Stomach (tissue), 9 donors: ENCODE results near the gene PIK3R4. TPM values are rescaled to one million over a fixed set of nuclear protein-coding genes. Genes with fewer than 3 reads are reported as not detected.

Source experiments
- DNase-seq, 2 donors: peaks; one replicate each; pipeline versions ENCODE4 v3.0.0 to v3.0.0-alpha.2; 2013 to 2019
- H3K27ac ChIP-seq, 5 donors: fragments of 200-600 bp in 4 of 5; sonication (generic) in 4 of 5; one replicate each; pipeline ENCODE4 v1.5.1; 2013 to 2019; ENCODE audit warnings: mild to moderate bottlenecking in 1 of 5, moderate library complexity in 1 of 5
- H3K27me3 ChIP-seq, 3 donors: fragments of 200-600 bp; sonication (generic); one replicate each; pipeline ENCODE4 v1.5.1; 2017 to 2019; ENCODE audit warnings: mixed run types in 1 of 3
- H3K36me3 ChIP-seq, 4 donors: fragments of 200-600 bp; sonication (generic); 1 replicate in 3 of 4; 2 replicates in 1 of 4; pipeline ENCODE4 v1.5.1; 2016 to 2019
- H3K4me1 ChIP-seq, 4 donors: fragments of 200-600 bp; sonication (generic); one replicate each; pipeline ENCODE4 v1.5.1; 2016 to 2019
- H3K4me3 ChIP-seq, 4 donors: fragments of 200-600 bp; sonication (generic) in 3 of 4; one replicate each; pipeline ENCODE4 v1.5.1; 2016 to 2019; ENCODE audit warnings: mild to moderate bottlenecking in 1 of 4
- H3K9me3 ChIP-seq, 4 donors: fragments of 200-600 bp; sonication (generic); one replicate each; pipeline ENCODE4 v1.5.1; 2016 to 2019
- EP300 ChIP-seq: sonication (generic); formaldehyde crosslinking; IDR thresholded peaks from one replicate; pipeline ENCODE4 v1.6.1; 2017; ENCODE audit warnings: antibody characterized with exemption
- POLR2A ChIP-seq, 4 donors: fragments of 450-650 bp; IDR thresholded peaks; one replicate each; pipeline ENCODE4 v1.6.1; 2016; ENCODE audit warnings: antibody characterized with exemption in 4 of 4, control low read depth in 2 of 4, mild to moderate bottlenecking in 1 of 4, moderate library complexity in 1 of 4
- POLR2AphosphoS5 ChIP-seq, 3 donors: sonication (generic); formaldehyde crosslinking; IDR thresholded peaks; one replicate each; pipeline ENCODE4 v1.6.1; 2016; ENCODE audit warnings: antibody characterized with exemption in 3 of 3
- WGBS, 5 donors: extraction: QIAGEN DNeasy Blood & Tissue Kit in 3 of 5; methylation state at CpG; one replicate each; pipeline versions ENCODE4 v1.1.5 to v1.1.7; 2013 to 2018; 5-methylcytosine and 5-hydroxymethylcytosine counted together
- intact Hi-C: fragments of 100-400 bp; cut with DNase I; formaldehyde crosslinking; loops from one replicate; pipeline ENCODE4 v1.15.1; 2023; ENCODE audit warnings: low total_unique reads
- polyA plus RNA-seq, 3 donors: library from polyadenylated mRNA; stranded (reverse); fragments of 200-250 nt; gene quantifications; one replicate each; pipeline ENCODE4 v1.2.3, GENCODE V29; 2013
- total RNA-seq, 5 donors: library from RNA; depleted of rRNA; stranded (reverse); fragments of >200 nt; gene quantifications; one replicate each; pipeline versions ENCODE4 v1.1.0 to v1.2.3, GENCODE V29; 2014 to 2016
- TF ChIP-seq, protein P1 (sequence below), 7 experiments: fragments of 450-650 bp in 4 of 7; fragments of 200-600 bp in 3 of 7; sonication (generic) in 3 of 7; IDR thresholded peaks; one replicate each; pipeline ENCODE4 v1.5.1; 2016 to 2019; ENCODE audit warnings: antibody characterized with exemption in 7 of 7, control low read depth in 2 of 7, mild to moderate bottlenecking in 1 of 7
- donor health status: healthy with polysubstance abuse.
- donor health status: Bipolar disorder and iron deficiency.
- donor health status: healthy.

The PIK3R4 gene
- total and polyA plus RNA-seq, 8 donors: 6.4 to 45.5 (median 19.7) TPM

DNA sequence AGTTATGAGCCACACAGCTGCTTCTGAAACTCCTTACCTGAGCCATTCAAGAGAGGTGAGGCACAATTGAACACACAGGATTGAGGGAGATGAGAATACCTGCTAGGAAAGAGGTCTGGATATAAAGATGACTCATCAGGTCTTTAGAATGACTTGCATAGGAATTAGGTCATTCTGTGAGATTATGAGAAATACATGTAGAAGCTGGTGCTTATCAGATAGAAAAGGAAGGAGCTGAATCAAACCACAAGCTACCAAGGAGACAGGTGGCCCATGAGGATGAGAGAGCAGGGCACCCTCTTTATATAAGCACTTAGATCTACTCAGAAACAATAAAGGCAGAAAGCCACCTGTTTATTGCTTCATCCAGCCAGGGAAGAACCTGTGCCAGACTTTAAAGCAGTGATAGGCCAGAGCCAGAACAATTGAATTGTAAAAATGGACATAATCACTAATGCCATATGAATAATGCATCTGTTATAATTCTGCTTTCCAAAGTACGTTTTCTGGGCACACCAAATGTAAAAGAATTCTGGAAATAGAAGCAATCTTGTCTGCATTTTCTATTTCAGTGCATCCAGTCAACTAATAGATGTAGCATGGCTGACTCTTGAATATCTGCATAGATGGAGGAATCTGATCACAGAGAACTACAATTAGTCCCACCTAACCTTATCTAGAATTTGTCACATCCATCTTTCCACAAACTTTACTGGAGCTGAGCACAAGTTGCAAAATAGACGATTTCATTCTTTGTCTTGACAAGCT lies 74.9 kb downstream of the PIK3R4 start:
- intact Hi-C loops: no loop called here
- H3K27ac ChIP-seq: no peak overlapping the region
- H3K4me3 ChIP-seq: no peak overlapping the region
- H3K27me3 ChIP-seq: no peaks in the 10 kb centered on the region
- no peak for DNase-seq
- no peaks in the 10 kb centered on the region for H3K9me3 ChIP-seq
- H3K36me3 ChIP-seq: peaks cover 0 to 55% (median 47%) of the 10 kb centered on the region in 4 donors
- TF ChIP-seq, protein P1, sequence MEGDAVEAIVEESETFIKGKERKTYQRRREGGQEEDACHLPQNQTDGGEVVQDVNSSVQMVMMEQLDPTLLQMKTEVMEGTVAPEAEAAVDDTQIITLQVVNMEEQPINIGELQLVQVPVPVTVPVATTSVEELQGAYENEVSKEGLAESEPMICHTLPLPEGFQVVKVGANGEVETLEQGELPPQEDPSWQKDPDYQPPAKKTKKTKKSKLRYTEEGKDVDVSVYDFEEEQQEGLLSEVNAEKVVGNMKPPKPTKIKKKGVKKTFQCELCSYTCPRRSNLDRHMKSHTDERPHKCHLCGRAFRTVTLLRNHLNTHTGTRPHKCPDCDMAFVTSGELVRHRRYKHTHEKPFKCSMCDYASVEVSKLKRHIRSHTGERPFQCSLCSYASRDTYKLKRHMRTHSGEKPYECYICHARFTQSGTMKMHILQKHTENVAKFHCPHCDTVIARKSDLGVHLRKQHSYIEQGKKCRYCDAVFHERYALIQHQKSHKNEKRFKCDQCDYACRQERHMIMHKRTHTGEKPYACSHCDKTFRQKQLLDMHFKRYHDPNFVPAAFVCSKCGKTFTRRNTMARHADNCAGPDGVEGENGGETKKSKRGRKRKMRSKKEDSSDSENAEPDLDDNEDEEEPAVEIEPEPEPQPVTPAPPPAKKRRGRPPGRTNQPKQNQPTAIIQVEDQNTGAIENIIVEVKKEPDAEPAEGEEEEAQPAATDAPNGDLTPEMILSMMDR (IDR thresholded peaks at IDR 0.05): no peak
- TF ChIP-seq POLR2A (IDR thresholded peaks at IDR 0.05): no peak
- TF ChIP-seq POLR2AphosphoS5 (IDR thresholded peaks at IDR 0.05): no peak
- TF ChIP-seq EP300: no peak
- WGBS, 5 donors: 80 to 92% (median 81%) methylated on average over 2 of the region's 2 CpGs
- H3K4me1 ChIP-seq: no peaks in the 10 kb centered on the region

DNA sequence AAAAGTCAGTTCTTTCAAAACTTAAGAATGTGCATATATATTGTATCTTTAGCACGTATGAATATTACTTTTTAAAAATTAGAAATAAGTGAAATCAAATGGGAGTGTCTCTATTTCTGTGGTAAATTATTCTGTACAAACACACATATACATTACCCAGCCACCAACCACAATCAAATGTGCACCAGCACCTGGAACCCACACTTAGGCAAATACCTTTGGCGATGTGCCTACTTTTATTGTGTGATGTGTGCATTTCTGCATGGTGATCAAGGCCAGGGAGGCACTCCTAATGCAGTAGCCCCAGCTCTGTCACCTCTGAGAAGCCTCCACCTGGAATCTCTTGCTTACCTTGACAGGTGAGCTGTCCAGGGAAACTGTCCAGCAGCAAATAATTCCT lies 76.9 kb downstream of the PIK3R4 start:
- H3K4me3 ChIP-seq: no peak overlapping the region
- intact Hi-C loops: no loop called here
- WGBS, 5 donors: 89 to 97% (median 94%) methylated on average over 2 of the region's 2 CpGs
- TF ChIP-seq, protein P1 (IDR thresholded peaks at IDR 0.05): no peak
- TF ChIP-seq POLR2A (IDR thresholded peaks at IDR 0.05): no peak
- no peak for TF ChIP-seq EP300
- no peak for TF ChIP-seq POLR2AphosphoS5 (IDR thresholded peaks at IDR 0.05)
- H3K27ac ChIP-seq: no peak overlapping the region
- H3K27me3 ChIP-seq: no peaks in the 10 kb centered on the region
- H3K36me3 ChIP-seq: peaks cover 0 to 37% (median 32%) of the 10 kb centered on the region in 4 donors
- no peaks in the 10 kb centered on the region for H3K4me1 ChIP-seq
- DNase-seq: no peak
- H3K9me3 ChIP-seq: no peaks in the 10 kb centered on the region

DNA sequence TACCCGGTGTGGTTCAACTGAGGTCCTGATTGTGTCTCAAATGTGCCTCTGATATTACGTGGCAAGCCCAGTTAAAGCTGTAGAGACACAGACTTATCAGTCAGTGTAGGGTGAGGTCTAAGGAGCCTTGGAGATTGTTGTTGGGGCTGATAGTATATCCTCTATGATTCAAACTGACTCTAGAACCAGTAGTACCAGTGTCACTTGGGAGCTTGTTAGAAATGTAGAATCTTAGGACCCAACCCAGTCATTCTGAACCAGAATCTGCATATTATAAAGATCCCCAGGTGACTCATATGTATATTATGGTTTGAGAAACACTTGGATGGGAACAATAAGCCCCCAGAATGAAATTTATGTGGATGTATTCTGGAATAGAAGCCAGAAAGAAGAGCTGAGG lies 83.5 kb downstream of the PIK3R4 start:
- intact Hi-C loops: no loop called here

DNA sequence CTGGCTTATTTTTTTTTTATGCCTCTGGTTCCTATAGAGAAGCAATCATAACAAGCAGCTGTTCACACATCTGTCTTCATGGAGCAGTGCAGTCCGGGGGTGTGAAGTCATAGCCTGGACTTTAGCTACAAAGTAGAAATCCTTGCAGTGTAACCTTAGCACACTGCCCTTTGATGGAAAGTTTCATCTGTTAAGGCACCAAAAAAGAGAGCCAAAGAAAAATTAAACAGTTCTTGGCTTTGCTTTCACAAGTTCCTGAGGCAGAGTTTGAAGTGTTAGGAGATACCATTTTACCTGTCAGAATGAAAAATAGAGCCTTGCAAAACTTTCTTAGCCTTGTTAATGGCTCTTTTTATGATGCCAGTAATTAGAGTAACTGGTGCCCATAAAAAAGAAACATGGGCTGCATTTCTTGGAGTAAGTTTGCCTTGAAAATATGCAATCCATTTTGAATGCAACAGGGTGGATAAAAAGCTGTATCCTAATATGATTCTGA lies 84.1 kb downstream of the PIK3R4 start:
- Histone ChIP-seq H3K27me3 (no peaks in the 10 kb centered on the region), H3K4me1 (peaks cover 0 to 4% (median 2%) of the 10 kb centered on the region in 4 donors), H3K36me3 (peaks cover 0 to 11% (median 3%) of the 10 kb centered on the region in 4 donors), H3K4me3 (no peak overlapping the region), H3K27ac (no peak overlapping the region), H3K9me3 (no peaks in the 10 kb centered on the region)
- peak in 1 of 2 donors; percentile 72 for DNase-seq
- intact Hi-C loops: no loop called here
- 43 to 66% (median 57%) methylated on average over 1 of the region's 1 CpG for WGBS, 5 donors
- TF ChIP-seq, protein P1 (IDR thresholded peaks at IDR 0.05): no peak
- TF ChIP-seq POLR2AphosphoS5 (IDR thresholded peaks at IDR 0.05) (no peak), EP300 (no peak), POLR2A (IDR thresholded peaks at IDR 0.05) (no peak)

More for the DNA sequence above, 83.5 kb downstream of the PIK3R4 start:
- H3K4me3 ChIP-seq: no peak overlapping the region
- no peak for DNase-seq
- H3K27ac ChIP-seq: no peak overlapping the region
- no peaks in the 10 kb centered on the region for H3K9me3 ChIP-seq
- H3K36me3 ChIP-seq: peaks cover 0 to 8% (median 2%) of the 10 kb centered on the region in 4 donors
- no peaks in the 10 kb centered on the region for H3K27me3 ChIP-seq
- 76 to 94% (median 87%) methylated on average over 2 of the region's 2 CpGs for WGBS, 5 donors
- TF ChIP-seq POLR2AphosphoS5 (IDR thresholded peaks at IDR 0.05) (no peak), EP300 (no peak), POLR2A (IDR thresholded peaks at IDR 0.05) (no peak)
- TF ChIP-seq, protein P1 (IDR thresholded peaks at IDR 0.05): no peak
- peaks cover 0 to 4% (median 2%) of the 10 kb centered on the region in 4 donors for H3K4me1 ChIP-seq
